Vagina (tissue), 2 donors: ENCODE results near the gene DMD.

ENCODE experiments used
- POLR2A ChIP-seq, 2 donors: fragments of 450-650 bp; IDR thresholded peaks; one replicate each; pipeline ENCODE4 v1.6.1; 2017; ENCODE audit warnings: antibody characterized with exemption in 2 of 2, mild to moderate bottlenecking in 2 of 2, moderate library complexity in 2 of 2
- POLR2AphosphoS5 ChIP-seq, 2 donors: sonication (generic); formaldehyde crosslinking; IDR thresholded peaks; one replicate each; pipeline ENCODE4 v1.9.0; 2017; ENCODE audit warnings: antibody characterized with exemption in 2 of 2, mild to moderate bottlenecking in 2 of 2, low read depth in 1 of 2; ENCODE audit not compliant: insufficient read depth in 1 of 2
- TF ChIP-seq, protein P1 (sequence below), 3 experiments: fragments of 450-650 bp in 2 of 3; fragments of 200-600 bp in 1 of 3; sonication (generic) in 1 of 3; IDR thresholded peaks; one replicate each; pipeline ENCODE4 v1.5.1; 2017 to 2019; ENCODE audit warnings: antibody characterized with exemption in 3 of 3, mild to moderate bottlenecking in 2 of 3, moderate library complexity in 2 of 3

DNA sequence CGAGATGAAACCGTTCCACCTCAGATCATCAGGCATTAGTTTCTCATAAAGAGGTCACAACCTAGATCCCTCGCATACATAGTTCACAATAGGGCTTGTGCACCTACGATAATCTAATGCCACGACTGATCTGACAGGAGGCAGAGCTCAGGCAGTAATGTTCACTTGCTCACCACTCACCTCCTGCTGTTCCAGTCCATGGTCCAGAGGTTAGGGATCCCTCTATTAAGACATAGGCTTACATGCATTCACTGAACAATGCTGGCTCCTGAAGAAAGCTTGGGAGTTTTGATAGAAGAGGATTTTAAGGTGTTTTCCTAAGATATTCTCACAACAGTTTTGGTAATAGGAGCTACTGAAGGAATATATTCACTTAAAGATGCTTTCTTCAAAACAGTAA, 1903.4 kb downstream of the DMD start:
- TF ChIP-seq, protein P1, sequence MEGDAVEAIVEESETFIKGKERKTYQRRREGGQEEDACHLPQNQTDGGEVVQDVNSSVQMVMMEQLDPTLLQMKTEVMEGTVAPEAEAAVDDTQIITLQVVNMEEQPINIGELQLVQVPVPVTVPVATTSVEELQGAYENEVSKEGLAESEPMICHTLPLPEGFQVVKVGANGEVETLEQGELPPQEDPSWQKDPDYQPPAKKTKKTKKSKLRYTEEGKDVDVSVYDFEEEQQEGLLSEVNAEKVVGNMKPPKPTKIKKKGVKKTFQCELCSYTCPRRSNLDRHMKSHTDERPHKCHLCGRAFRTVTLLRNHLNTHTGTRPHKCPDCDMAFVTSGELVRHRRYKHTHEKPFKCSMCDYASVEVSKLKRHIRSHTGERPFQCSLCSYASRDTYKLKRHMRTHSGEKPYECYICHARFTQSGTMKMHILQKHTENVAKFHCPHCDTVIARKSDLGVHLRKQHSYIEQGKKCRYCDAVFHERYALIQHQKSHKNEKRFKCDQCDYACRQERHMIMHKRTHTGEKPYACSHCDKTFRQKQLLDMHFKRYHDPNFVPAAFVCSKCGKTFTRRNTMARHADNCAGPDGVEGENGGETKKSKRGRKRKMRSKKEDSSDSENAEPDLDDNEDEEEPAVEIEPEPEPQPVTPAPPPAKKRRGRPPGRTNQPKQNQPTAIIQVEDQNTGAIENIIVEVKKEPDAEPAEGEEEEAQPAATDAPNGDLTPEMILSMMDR (IDR thresholded peaks at IDR 0.05), result no peak
- TF ChIP-seq POLR2A (IDR thresholded peaks at IDR 0.05) (no peak), POLR2AphosphoS5 (IDR thresholded peaks at IDR 0.05; ENCODE audit: insufficient read depth in 1 of 2, low read depth in 1 of 2) (no peak)
